Measurements from ENCODE around the gene RERE. TPM values are rescaled to one million over a fixed set of nuclear protein-coding genes. Genes with fewer than 3 reads are reported as not detected.

Gene RERE
- total RNA-seq, 3 donors from 2014 or later = 99.5 to 204 (median 174) TPM

GRCh38 chr1:8856689-8857412 lies 39.4 kb upstream of the RERE start:
- Histone ChIP-seq H3K36me3 (ENCODE audit: low read depth) (peaks cover 5% of the 10 kb centered on the region), H3K4me1 (ENCODE audit: low read depth) (no peaks in the 10 kb centered on the region), H3K4me3 (no peak overlapping the region), H3K9me3 (no peaks in the 10 kb centered on the region)
- intact Hi-C loops (cut with DNase I, micrococcal nuclease) = loop anchor here in 1 of 2 donors (10.0 kb wide), 1 partner anchor 302 kb away; no protein-coding TSS in a partner anchor
- TF ChIP-seq, protein P1, sequence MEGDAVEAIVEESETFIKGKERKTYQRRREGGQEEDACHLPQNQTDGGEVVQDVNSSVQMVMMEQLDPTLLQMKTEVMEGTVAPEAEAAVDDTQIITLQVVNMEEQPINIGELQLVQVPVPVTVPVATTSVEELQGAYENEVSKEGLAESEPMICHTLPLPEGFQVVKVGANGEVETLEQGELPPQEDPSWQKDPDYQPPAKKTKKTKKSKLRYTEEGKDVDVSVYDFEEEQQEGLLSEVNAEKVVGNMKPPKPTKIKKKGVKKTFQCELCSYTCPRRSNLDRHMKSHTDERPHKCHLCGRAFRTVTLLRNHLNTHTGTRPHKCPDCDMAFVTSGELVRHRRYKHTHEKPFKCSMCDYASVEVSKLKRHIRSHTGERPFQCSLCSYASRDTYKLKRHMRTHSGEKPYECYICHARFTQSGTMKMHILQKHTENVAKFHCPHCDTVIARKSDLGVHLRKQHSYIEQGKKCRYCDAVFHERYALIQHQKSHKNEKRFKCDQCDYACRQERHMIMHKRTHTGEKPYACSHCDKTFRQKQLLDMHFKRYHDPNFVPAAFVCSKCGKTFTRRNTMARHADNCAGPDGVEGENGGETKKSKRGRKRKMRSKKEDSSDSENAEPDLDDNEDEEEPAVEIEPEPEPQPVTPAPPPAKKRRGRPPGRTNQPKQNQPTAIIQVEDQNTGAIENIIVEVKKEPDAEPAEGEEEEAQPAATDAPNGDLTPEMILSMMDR (IDR thresholded peaks at IDR 0.05) = no peak
- no peak for DNase-seq
- no peak for ATAC-seq

- no peak overlapping the region for H3K4me3 ChIP-seq
- intact Hi-C loops (cut with DNase I, micrococcal nuclease) = loop anchor here in 1 of 2 donors (10.0 kb wide), 1 partner anchor 299 kb away; no protein-coding TSS in a partner anchor
- H3K9me3 ChIP-seq = no peaks in the 10 kb centered on the region
- ATAC-seq (no peak), DNase-seq (no peak)
- peaks cover 4% of the 10 kb centered on the region for H3K4me1 ChIP-seq (ENCODE audit: low read depth)
- TF ChIP-seq, protein P1 (IDR thresholded peaks at IDR 0.05) = no peak
- H3K36me3 ChIP-seq (ENCODE audit: low read depth) = no peaks in the 10 kb centered on the region
Measured at GRCh38 chr1:8854240-8854639, 36.8 kb upstream of the RERE start.

DNA sequence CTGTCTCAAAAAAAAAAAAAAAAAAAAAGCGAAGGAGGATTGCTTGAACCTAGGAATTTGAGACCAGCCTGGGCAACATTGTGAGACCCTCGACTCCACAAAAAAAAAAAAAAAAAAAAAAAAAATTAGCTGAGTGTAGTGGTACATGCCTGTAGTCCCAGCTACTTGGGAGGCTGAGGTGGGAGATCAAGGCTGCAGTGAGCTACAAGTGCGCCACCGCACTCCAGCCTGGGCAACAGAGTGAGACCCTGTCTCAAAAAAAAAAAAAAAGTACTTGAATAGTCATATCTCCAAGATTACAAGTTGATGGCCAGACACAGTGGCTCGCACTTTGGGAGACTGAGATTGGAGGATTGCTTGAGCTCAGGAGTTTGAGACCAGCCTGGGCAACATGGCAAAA lies 33.6 kb upstream of the RERE start:
- ATAC-seq = no peak
- Histone ChIP-seq H3K9me3 (no peaks in the 10 kb centered on the region), H3K4me3 (no peak overlapping the region), H3K4me1 (ENCODE audit: low read depth) (peaks cover 20% of the 10 kb centered on the region), H3K36me3 (ENCODE audit: low read depth) (no peaks in the 10 kb centered on the region)
- TF ChIP-seq, protein P1 (IDR thresholded peaks at IDR 0.05) = no peak
- intact Hi-C loops (cut with DNase I, micrococcal nuclease) = loop anchor here in 1 of 2 donors (10.0 kb wide), 1 partner anchor 296 kb away; no protein-coding TSS in a partner anchor
- no peak for DNase-seq

DNA sequence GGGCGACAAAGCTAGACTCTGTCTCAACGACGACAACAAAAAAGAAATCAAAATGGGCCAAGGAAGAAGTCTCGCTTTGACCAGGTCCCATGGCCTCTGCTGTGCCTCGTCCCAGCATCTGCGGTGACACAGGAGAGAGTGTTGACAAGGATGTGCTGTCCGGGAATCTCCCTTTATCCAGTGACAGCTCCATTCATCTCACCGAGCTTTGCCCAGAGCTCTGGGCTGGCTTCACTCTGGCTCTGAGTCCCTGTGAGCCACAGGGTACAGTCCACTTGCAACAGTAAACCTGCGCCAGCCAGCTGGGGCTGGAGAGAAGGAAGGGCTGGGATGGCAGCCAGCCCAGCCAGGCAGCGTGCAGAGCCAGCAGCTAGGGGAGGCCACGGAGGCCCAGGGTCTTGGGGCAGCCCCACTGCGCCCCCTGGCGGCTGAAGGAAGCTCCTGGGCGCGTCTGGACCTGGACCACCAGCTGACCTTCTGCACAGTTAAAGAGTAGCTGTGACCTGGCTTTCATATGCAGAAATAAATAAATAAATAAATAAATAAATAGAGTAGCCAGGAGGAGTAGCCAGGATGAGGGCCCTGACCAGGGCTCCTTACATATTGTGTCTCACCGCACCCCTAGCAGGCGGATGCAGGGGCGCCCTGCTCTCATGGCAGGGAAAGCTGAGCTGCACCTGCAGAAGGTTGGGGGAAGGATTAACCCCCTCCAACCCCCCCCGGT lies 31.4 kb upstream of the RERE start:
- DNase-seq (peak; percentile 92 to 93 (median 93)), ATAC-seq (peak; percentile 97)
- TF ChIP-seq, protein P1 (IDR thresholded peaks at IDR 0.05) = peak; percentile 90
- Histone ChIP-seq H3K4me1 (ENCODE audit: low read depth) (peaks cover 20% of the 10 kb centered on the region), H3K9me3 (no peaks in the 10 kb centered on the region), H3K4me3 (no peak overlapping the region), H3K36me3 (ENCODE audit: low read depth) (no peaks in the 10 kb centered on the region)
- intact Hi-C loops (cut with DNase I, micrococcal nuclease) = no loop called here

- H3K9me3 ChIP-seq = no peaks in the 10 kb centered on the region
- intact Hi-C loops (cut with DNase I, micrococcal nuclease) = no loop called here
- H3K36me3 ChIP-seq (ENCODE audit: low read depth) = no peaks in the 10 kb centered on the region
- no peak overlapping the region for H3K4me3 ChIP-seq
- peaks cover 20% of the 10 kb centered on the region for H3K4me1 ChIP-seq (ENCODE audit: low read depth)
- ATAC-seq (peak; percentile 71), DNase-seq (peak; percentile 53 to 65 (median 57))
- TF ChIP-seq, protein P1 (IDR thresholded peaks at IDR 0.05) = no peak
Measured at GRCh38 chr1:8847990-8848389, 30.6 kb upstream of the RERE start.

All from mucosa of descending colon (tissue), 3 donors.